ENCODE measurements around the gene TGM6. TPM values are rescaled to one million over a fixed set of nuclear protein-coding genes. Genes with fewer than 3 reads are reported as not detected.

Gene TGM6
- polyA plus RNA-seq, 1 donor (not counting 4 experiments of a cell fraction or from before 2014, with no cell fraction given), result not detected

DNA sequence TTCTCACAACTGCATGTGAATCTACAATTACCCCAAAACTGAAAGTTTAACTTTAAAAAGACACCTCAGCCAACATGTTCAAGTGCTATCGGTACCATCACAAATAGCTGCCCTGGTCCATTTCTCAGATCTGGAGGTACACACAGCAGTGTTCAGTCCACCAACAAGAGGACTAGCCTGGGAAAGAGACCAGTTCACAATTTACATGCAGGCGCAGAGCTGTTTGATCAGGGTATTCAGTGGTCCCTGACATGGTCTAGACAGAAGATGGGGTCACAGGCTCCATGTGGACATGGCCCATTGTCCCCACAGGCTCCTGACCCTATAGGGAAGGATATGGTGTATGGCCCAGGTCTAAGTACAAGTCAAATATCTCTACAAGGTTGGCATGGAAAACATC lies 15.6 kb upstream of the TGM6 start:
- Histone ChIP-seq H3K4me3 (ENCODE audit: control insufficient read depth in 2 of 3, extremely low read depth in 1 of 3, insufficient read depth in 2 of 3, low read depth in 1 of 3, low read length in 3 of 3) (no peak overlapping the region), H3K4me2 (ENCODE audit: control insufficient read depth, extremely low read depth, insufficient read depth, low read depth, low read length) (no peak overlapping the region), H2AFZ (ENCODE audit: control insufficient read depth, low read length) (no peak overlapping the region), H3K9ac (ENCODE audit: control insufficient read depth, extremely low read depth, insufficient read depth, low read length) (no peak overlapping the region), H3K27ac (ENCODE audit: control insufficient read depth, insufficient read depth, low read length) (no peak overlapping the region), H3K9me3 (ENCODE audit: control insufficient read depth, low read depth, low read length) (no peaks in the 10 kb centered on the region), H4K20me1 (ENCODE audit: control insufficient read depth, extremely low read depth, insufficient read depth, low read length) (no peaks in the 10 kb centered on the region), H3K9me1 (ENCODE audit: control insufficient read depth, extremely low read depth, insufficient read depth, low read length) (no peaks in the 10 kb centered on the region), H3K79me2 (ENCODE audit: control insufficient read depth, insufficient read depth, low read length) (no peaks in the 10 kb centered on the region), H3K36me3 (ENCODE audit: control insufficient read depth in 2 of 2, extremely low read depth in 1 of 2, insufficient read depth in 2 of 2, low read length in 2 of 2) (no peaks in the 10 kb centered on the region), H3K27me3 (ENCODE audit: control insufficient read depth, extremely low read depth, insufficient read depth, low read length) (peaks cover 3% of the 10 kb centered on the region), H3K4me1 (ENCODE audit: control insufficient read depth, extremely low read depth, insufficient read depth, low read length) (peaks cover 6% of the 10 kb centered on the region)
- no peak for FAIRE-seq
- TF ChIP-seq CTCF (optimal IDR thresholded peaks at IDR 0.05 in 1 of 3, IDR thresholded peaks at IDR 0.05 in 1 of 3, conservative IDR thresholded peaks at IDR 0.05 in 1 of 3; ENCODE audit: extremely low read depth in 1 of 3, insufficient read depth in 2 of 3, low read length in 3 of 3), result no peak
- no peak for TF ChIP-seq EZH2 (IDR thresholded peaks at IDR 0.05; ENCODE audit: low read length)
- dilution Hi-C loops (cut with MboI; ENCODE audit: extremely low pct_ligation_motif_present, low sequenced_read_pairs), result no loop called here
- no peak for DNase-seq (ENCODE audit: low read depth, low spot score)

DNA sequence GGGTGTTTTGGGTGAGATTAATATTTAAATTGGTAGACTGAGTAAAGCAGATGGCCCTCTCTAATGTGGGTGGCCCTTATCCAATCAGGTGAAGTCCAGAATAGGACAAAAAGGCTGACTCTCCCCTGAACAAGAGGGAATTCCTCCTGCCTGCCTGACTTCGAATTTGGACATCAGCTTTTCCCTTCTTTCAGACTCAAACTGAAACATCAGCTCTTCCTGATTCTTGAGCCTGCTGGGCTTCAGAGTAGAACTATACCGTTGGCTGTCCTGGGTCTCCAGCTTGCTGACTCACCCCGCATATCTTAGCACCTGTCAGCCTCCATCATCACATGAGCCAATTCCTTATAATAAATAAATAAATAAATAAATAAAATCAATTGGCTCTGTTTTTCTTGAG lies 15.0 kb upstream of the TGM6 start:
- Histone ChIP-seq H2AFZ (ENCODE audit: control insufficient read depth, low read length) (no peak overlapping the region), H3K4me3 (ENCODE audit: control insufficient read depth in 2 of 3, extremely low read depth in 1 of 3, insufficient read depth in 2 of 3, low read depth in 1 of 3, low read length in 3 of 3) (no peak overlapping the region), H3K9me1 (ENCODE audit: control insufficient read depth, extremely low read depth, insufficient read depth, low read length) (no peaks in the 10 kb centered on the region), H3K27ac (ENCODE audit: control insufficient read depth, insufficient read depth, low read length) (no peak overlapping the region), H3K9ac (ENCODE audit: control insufficient read depth, extremely low read depth, insufficient read depth, low read length) (no peak overlapping the region), H3K4me1 (ENCODE audit: control insufficient read depth, extremely low read depth, insufficient read depth, low read length) (peaks cover 6% of the 10 kb centered on the region), H3K9me3 (ENCODE audit: control insufficient read depth, low read depth, low read length) (no peaks in the 10 kb centered on the region), H3K36me3 (ENCODE audit: control insufficient read depth in 2 of 2, extremely low read depth in 1 of 2, insufficient read depth in 2 of 2, low read length in 2 of 2) (no peaks in the 10 kb centered on the region), H3K4me2 (ENCODE audit: control insufficient read depth, extremely low read depth, insufficient read depth, low read depth, low read length) (no peak overlapping the region), H3K79me2 (ENCODE audit: control insufficient read depth, insufficient read depth, low read length) (no peaks in the 10 kb centered on the region), H4K20me1 (ENCODE audit: control insufficient read depth, extremely low read depth, insufficient read depth, low read length) (no peaks in the 10 kb centered on the region), H3K27me3 (ENCODE audit: control insufficient read depth, extremely low read depth, insufficient read depth, low read length) (peaks cover 5% of the 10 kb centered on the region)
- no peak for DNase-seq (ENCODE audit: low read depth, low spot score)
- TF ChIP-seq CTCF (optimal IDR thresholded peaks at IDR 0.05 in 1 of 3, IDR thresholded peaks at IDR 0.05 in 1 of 3, conservative IDR thresholded peaks at IDR 0.05 in 1 of 3; ENCODE audit: extremely low read depth in 1 of 3, insufficient read depth in 2 of 3, low read length in 3 of 3), result no peak
- TF ChIP-seq EZH2 (IDR thresholded peaks at IDR 0.05; ENCODE audit: low read length), result no peak
- dilution Hi-C loops (cut with MboI; ENCODE audit: extremely low pct_ligation_motif_present, low sequenced_read_pairs), result no loop called here
- FAIRE-seq, result no peak

Data from keratinocyte (primary cell).